ENCODE data around the gene FNDC11. TPM values are rescaled to one million over a fixed set of nuclear protein-coding genes. Genes with fewer than 3 reads are reported as not detected.

FNDC11 gene
- total RNA-seq, 1 donor from 2014 or later = 1.7 TPM

DNA sequence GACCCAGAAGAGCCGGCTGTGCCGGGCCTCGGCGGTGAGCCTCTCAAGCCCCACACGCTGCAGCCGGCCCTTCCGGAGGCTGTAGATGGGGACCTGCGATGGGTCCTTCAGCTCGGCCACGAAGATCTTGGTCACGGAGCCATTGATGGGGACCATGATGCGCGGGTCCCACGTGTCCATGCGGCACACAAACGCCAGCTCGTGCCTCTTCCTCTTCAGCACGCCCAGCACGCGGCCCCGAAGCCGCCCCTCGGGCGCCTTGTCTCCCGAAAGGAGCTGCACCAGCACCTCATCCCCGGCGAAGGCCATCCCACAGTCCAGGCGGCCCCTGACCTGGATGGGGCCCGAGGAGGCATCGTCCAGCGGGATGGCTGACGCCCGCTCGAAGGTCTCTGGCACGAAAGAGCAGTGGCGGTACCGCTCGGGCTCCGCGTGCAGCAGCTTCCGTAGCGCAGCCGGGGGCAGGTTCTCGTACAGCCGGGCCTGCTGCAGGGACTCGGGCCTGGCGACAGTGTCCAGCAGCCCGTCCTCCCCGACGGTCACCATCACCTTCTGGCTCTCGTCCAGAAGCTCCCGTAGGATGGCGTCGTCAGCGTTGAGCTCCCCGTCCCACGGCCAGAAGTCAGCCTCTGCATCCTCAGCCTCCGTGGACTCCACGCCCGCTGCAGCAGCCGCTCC, 11.2 kb downstream of the FNDC11 start:
- DNase-seq (ENCODE audit: low read depth) = no peak
- TF ChIP-seq, protein P1, sequence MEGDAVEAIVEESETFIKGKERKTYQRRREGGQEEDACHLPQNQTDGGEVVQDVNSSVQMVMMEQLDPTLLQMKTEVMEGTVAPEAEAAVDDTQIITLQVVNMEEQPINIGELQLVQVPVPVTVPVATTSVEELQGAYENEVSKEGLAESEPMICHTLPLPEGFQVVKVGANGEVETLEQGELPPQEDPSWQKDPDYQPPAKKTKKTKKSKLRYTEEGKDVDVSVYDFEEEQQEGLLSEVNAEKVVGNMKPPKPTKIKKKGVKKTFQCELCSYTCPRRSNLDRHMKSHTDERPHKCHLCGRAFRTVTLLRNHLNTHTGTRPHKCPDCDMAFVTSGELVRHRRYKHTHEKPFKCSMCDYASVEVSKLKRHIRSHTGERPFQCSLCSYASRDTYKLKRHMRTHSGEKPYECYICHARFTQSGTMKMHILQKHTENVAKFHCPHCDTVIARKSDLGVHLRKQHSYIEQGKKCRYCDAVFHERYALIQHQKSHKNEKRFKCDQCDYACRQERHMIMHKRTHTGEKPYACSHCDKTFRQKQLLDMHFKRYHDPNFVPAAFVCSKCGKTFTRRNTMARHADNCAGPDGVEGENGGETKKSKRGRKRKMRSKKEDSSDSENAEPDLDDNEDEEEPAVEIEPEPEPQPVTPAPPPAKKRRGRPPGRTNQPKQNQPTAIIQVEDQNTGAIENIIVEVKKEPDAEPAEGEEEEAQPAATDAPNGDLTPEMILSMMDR (conservative IDR thresholded peaks at IDR 0.05; ENCODE audit: low read depth, low read length) = no peak
- no peak overlapping the region for H3K4me3 ChIP-seq (ENCODE audit: low read depth, low read length)

DNA sequence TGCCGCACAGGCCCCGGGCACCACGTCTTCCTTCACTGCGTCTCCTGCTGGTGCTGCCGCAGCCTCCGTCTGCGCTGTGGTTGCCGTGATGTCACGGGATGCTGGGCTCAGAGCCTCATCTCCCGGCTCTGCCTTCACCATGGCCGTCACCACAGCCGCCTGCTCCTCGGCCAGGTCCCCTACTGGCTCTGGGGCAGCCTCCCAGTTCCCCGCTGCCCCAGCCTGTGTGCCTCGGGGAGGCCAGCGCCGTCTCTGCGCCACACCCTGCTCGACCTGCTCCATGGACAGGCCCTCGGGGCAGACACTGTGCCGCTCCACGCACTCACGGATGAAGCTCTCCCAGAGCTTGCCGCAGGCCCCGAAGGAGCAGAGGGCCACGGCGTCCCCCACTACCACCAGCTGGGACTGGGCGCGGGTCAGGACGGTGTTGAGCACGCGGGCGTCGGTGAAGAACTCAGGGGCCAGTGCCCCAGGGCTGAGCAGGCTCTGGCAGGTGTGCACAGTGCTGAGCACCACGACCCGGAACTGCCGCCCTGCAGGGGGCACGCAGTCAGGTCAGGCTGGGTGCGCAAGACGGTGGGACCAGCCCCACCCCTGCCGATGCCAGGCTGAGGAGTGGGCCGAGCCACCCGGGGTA, 11.9 kb downstream of the FNDC11 start:
- DNase-seq (ENCODE audit: low read depth) = no peak
- TF ChIP-seq, protein P1 (conservative IDR thresholded peaks at IDR 0.05; ENCODE audit: low read depth, low read length) = no peak
- no peak overlapping the region for H3K4me3 ChIP-seq (ENCODE audit: low read depth, low read length)

DNA sequence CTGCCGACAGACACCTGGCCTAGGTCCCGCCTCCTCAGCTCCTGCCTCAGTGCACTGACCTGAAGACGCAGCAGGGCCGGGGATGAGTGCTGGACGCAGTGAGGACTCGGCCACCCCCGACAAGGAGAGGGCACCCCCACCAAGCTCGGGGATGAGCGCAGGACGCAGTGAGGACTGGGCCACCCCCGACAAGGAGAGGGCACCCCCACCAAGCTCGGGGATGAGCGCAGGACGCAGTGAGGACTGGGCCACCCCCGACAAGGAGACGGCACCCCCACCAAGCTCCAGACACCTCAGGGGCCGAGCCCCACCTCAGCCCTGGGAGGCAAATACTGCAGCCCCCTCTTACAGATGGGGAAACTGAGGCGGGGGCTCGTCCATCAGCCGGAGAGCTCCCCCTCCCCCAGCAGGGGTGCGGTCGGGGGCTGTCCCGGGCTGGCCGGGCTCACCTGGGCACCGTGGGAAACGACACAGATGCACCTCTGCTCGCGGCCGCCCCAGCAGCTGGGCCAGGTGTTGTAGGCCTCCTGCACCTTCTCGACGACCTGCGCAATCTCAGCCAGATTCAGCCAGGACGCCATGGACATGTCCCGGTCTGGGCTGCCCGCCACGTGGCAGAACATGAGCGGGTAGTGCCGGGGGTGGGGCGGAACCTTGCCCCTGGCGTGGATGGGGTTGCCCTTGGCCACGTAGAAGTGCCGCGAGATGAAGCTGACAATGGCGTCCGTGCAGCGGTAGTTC, 12.6 kb downstream of the FNDC11 start:
- H3K4me3 ChIP-seq (ENCODE audit: low read depth, low read length) = no peak overlapping the region
- DNase-seq (ENCODE audit: low read depth) = no peak
- TF ChIP-seq, protein P1 (conservative IDR thresholded peaks at IDR 0.05; ENCODE audit: low read depth, low read length) = no peak

DNA sequence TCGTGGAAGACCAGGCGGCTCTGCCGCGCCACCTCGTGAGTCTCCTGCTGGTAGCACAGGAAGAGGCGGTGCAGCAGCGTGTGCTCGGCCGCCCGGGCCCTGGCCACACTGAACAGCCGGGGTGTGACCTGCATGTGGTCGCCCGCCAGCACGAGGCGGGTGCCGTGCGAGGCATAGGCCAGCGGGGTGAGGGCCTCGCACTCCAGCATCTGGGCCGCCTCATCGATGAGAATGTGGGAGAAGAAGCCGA, 13.1 kb downstream of the FNDC11 start:
- H3K4me3 ChIP-seq (ENCODE audit: low read depth, low read length) = no peak overlapping the region
- TF ChIP-seq, protein P1 (conservative IDR thresholded peaks at IDR 0.05; ENCODE audit: low read depth, low read length) = no peak
- DNase-seq (ENCODE audit: low read depth) = no peak

DNA sequence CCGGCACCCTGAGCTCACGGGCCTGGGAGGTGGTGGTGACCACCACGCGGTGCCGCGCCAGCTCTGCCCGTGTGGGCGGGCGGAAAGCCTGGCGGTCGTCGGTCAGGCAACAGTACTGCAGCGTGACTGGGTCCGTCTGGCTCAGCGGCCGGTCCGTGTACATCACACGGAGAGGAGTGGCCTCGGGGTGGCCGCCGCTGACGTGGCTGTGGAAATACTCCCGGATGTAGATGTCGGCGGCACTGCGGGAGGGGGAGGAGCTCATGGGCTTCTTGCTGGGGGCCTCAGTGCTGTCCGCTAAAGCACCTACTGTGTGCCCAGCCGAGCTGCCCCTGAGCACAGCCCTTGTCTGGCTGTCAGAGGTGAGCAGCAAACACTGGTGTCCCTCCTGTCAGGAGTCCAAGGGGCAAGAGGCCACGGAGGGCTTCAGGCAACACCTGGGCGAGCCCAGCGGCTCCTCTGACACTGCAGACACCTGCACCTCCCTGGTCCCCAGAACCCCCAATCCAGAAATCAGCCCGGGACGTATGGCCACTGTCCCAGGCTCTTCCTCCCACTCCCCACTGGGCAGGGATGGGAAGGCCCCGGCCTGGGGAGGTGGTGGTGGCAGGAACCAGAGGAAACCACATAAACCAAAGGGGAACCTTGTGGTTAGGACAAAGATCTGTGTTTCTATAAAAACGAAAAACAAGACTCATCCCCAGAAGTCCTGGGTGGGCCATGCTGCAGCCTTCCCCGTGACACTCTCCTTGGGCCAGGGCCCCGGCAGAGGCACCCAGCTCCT, 13.6 kb downstream of the FNDC11 start:
- TF ChIP-seq, protein P1 (conservative IDR thresholded peaks at IDR 0.05; ENCODE audit: low read depth, low read length) = no peak
- H3K4me3 ChIP-seq (ENCODE audit: low read depth, low read length) = no peak overlapping the region
- no peak for DNase-seq (ENCODE audit: low read depth)

DNA sequence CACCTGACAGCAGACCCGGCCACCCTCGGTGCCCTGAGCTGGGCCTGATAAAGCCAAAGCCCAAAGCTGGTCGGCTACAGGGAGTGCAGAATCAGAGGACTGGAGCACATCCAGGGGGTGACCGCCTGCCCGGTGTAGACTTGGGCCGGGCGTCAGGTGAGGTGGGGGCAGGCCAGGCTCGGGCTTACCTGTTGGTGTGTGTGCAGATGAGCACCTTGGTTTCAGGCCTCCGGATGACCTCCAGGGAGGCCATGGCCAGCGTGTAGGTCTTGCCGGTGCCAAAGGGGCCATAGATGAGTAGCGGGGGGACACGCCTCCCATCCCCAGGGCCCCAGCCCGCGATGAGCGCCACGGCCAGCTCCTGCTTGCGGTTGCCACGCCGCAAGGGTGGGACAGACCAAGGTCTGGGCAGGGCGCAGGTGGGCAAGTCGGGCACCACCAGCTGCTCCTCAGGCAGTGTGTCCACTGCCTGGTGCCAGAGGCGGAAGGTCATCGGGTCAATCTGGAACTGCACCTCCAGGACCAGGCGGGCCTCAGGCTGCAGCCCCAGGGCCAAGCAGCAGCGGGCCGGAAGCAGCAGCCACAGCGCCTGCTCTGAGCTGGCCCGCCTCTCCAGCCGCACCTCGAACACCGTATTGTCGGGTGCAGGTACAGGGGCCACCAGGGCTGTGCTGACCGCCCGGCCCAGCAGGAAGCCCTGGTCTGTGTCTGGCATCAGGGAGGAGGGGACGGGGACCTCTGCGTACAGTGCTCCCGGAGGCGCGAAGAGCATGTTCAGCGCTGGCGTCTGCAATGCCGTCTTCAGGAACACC, 14.4 kb downstream of the FNDC11 start:
- H3K4me3 ChIP-seq (ENCODE audit: low read depth, low read length) = no peak overlapping the region
- no peak for DNase-seq (ENCODE audit: low read depth)
- TF ChIP-seq, protein P1 (conservative IDR thresholded peaks at IDR 0.05; ENCODE audit: low read depth, low read length) = no peak
